Ascending aorta (tissue), 2 donors: ENCODE results near the gene CFAP77. TPM values are rescaled to one million over a fixed set of nuclear protein-coding genes. Genes with fewer than 3 reads are reported as not detected.

Source experiments
- DNase-seq, 2 donors: peaks; one replicate each; pipeline ENCODE4 v3.0.0-alpha.2; 2019; ENCODE audit warnings: low spot score in 2 of 2
- H3K27ac ChIP-seq, 2 donors: fragments of 200-600 bp; sonication (generic); one replicate each; pipeline ENCODE4 v1.5.1; 2016 to 2017; ENCODE audit warnings: mild to moderate bottlenecking in 1 of 2
- H3K27me3 ChIP-seq: fragments of 200-600 bp; sonication (generic); one replicate; pipeline ENCODE4 v1.5.1; 2017
- H3K36me3 ChIP-seq, 2 donors: fragments of 200-600 bp; sonication (generic); one replicate each; pipeline ENCODE4 v1.5.1; 2016
- H3K4me1 ChIP-seq, 2 donors: fragments of 200-600 bp; sonication (generic); one replicate each; pipeline ENCODE4 v1.5.1; 2016 to 2017; ENCODE audit warnings: mild to moderate bottlenecking in 1 of 2
- H3K4me3 ChIP-seq, 2 donors: fragments of 200-600 bp; sonication (generic); one replicate each; pipeline ENCODE4 v1.5.1; 2016 to 2017; ENCODE audit warnings: mild to moderate bottlenecking in 1 of 2
- H3K9me3 ChIP-seq, 2 donors: fragments of 200-600 bp; sonication (generic); one replicate each; pipeline ENCODE4 v1.5.1; 2016
- intact Hi-C: fragments of 100-400 bp; cut with DNase I; formaldehyde crosslinking; loops from one replicate; pipeline ENCODE4 v1.15.1; 2023
- total RNA-seq: library from RNA; depleted of rRNA; stranded (reverse); fragments of >200 nt; gene quantifications from one replicate; pipeline ENCODE4 v1.1.0, GENCODE V29; 2016
- TF ChIP-seq, protein P1 (sequence below), 3 experiments: fragments of 200-600 bp in 2 of 3; fragments of 450-650 bp in 1 of 3; sonication (generic) in 2 of 3; IDR thresholded peaks; one replicate each; pipeline ENCODE4 v1.5.1; 2016 to 2019; ENCODE audit warnings: antibody characterized with exemption in 3 of 3, mild to moderate bottlenecking in 1 of 3, moderate library complexity in 1 of 3

Gene CFAP77
- total RNA-seq, 1 donor from 2014 or later = not detected

DNA sequence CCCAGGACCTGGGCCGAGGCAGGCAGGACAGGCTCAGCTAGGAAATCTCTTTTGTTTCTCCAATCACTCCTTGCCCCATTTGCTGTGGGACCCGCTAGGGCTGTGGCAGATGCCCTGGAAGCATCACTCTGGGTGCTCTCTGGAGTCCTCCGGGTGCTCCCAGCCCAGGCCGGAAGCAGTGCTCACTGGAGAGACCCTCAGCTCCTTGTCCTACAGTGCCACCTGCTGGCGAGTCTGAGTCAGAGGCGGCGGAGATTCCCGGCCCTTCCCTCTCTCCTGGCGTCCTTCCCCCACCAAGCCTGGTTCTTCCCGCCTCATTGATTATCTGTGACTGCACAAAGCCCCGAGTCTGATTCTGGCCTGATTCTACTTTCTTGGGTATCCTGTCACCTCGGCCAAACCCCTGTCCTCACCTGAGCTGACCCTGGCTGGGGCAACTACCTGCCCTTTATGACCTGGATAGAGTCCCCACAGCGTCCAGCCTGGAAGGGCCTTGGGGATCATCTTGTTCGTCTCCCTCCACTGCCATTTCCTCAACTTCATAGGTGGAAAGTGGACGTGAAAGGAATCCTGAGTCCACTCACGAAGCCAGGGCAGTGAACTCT is 165.1 kb downstream of the CFAP77 start:
- Histone ChIP-seq H3K27ac (no peak overlapping the region), H3K27me3 (peaks cover 14% of the 10 kb centered on the region), H3K9me3 (no peaks in the 10 kb centered on the region), H3K4me3 (no peak overlapping the region), H3K36me3 (no peaks in the 10 kb centered on the region), H3K4me1 (no peaks in the 10 kb centered on the region)
- intact Hi-C loops = no loop called here
- TF ChIP-seq, protein P1, sequence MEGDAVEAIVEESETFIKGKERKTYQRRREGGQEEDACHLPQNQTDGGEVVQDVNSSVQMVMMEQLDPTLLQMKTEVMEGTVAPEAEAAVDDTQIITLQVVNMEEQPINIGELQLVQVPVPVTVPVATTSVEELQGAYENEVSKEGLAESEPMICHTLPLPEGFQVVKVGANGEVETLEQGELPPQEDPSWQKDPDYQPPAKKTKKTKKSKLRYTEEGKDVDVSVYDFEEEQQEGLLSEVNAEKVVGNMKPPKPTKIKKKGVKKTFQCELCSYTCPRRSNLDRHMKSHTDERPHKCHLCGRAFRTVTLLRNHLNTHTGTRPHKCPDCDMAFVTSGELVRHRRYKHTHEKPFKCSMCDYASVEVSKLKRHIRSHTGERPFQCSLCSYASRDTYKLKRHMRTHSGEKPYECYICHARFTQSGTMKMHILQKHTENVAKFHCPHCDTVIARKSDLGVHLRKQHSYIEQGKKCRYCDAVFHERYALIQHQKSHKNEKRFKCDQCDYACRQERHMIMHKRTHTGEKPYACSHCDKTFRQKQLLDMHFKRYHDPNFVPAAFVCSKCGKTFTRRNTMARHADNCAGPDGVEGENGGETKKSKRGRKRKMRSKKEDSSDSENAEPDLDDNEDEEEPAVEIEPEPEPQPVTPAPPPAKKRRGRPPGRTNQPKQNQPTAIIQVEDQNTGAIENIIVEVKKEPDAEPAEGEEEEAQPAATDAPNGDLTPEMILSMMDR (IDR thresholded peaks at IDR 0.05) = peak in 2 of 3 experiments; percentile 42 to 46
- DNase-seq = no peak

DNA sequence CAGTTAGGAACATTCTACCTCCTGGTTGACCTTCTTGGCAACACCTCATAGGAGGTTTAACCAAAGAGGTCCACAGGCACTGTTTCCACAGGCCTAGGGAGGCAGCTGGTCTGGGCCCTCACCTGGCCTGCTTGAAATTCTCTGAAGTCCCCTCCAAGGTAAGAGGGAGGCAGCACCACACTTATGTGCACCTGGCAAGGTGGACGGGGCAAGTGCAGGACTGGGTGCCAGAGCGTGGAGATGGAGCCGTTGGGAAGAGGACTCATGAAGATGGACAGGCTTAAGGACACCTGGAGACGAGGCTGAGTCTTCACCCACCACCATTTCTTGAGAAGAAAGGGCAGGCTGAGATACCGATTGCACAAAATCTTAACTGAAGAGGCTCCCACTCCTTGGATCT is 165.8 kb downstream of the CFAP77 start:
- Histone ChIP-seq H3K27me3 (peaks cover 20% of the 10 kb centered on the region), H3K4me1 (no peaks in the 10 kb centered on the region), H3K36me3 (no peaks in the 10 kb centered on the region), H3K4me3 (no peak overlapping the region), H3K27ac (no peak overlapping the region), H3K9me3 (no peaks in the 10 kb centered on the region)
- TF ChIP-seq, protein P1 (IDR thresholded peaks at IDR 0.05) = no peak
- intact Hi-C loops = no loop called here
- DNase-seq = no peak

DNA sequence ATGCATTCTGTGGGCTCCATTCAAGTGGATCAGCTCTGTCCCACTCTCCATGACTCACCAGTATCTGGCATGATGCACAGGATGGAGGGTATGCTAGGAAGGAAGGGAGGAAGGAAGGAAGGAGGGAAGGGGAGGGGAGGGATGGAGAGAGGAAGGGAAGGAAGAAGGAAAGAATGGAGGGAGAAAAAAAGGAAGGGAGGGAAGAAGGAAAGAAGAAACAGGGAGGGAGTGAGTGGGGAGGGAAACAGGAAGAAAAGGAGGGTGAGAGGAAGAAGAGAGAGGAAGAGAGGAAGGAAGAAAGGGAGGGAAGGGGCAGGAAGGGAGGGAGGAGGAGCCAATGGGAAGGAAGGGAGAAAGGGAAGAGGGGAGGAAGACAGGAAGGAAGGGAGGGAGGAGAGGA is 167.1 kb downstream of the CFAP77 start:
- TF ChIP-seq, protein P1 (IDR thresholded peaks at IDR 0.05) = no peak
- H3K27me3 ChIP-seq = peaks cover 25% of the 10 kb centered on the region
- H3K27ac ChIP-seq = no peak overlapping the region
- H3K9me3 ChIP-seq = no peaks in the 10 kb centered on the region
- H3K36me3 ChIP-seq = no peaks in the 10 kb centered on the region
- intact Hi-C loops = no loop called here
- no peak for DNase-seq
- no peaks in the 10 kb centered on the region for H3K4me1 ChIP-seq
- H3K4me3 ChIP-seq = no peak overlapping the region

DNA sequence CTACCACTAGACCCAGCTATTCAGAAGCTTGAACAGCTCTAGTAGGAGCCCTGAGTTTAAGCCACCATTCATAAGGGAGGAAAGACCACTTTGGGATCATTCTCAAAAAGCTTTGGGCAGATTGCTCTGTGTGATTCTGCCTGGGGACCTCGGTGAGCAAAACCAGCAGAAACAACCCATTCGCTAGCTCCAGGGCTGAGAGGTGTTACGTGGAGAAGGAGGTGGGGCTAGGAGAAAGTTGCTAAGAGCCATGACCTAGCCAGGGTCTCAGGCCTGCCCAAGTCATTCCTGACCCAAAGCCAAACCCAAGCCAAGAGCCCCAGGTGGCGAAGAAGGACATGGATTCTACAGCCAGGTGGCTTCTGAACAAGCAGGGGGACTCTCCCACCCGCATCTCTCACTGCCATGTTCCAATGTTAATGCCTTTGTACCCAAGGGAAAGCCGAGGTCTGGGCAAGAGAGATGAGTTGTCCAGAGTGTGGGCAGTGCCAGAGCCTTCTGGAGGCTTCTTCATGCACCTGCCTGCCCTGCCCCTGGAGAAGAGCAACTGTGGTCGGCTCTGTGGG is 168.4 kb downstream of the CFAP77 start:
- H3K27me3 ChIP-seq = peaks cover 36% of the 10 kb centered on the region
- DNase-seq = no peak
- H3K36me3 ChIP-seq = no peaks in the 10 kb centered on the region
- H3K4me1 ChIP-seq = no peaks in the 10 kb centered on the region
- H3K4me3 ChIP-seq = no peak overlapping the region
- intact Hi-C loops = no loop called here
- H3K27ac ChIP-seq = no peak overlapping the region
- TF ChIP-seq, protein P1 (IDR thresholded peaks at IDR 0.05) = no peak
- no peaks in the 10 kb centered on the region for H3K9me3 ChIP-seq

DNA sequence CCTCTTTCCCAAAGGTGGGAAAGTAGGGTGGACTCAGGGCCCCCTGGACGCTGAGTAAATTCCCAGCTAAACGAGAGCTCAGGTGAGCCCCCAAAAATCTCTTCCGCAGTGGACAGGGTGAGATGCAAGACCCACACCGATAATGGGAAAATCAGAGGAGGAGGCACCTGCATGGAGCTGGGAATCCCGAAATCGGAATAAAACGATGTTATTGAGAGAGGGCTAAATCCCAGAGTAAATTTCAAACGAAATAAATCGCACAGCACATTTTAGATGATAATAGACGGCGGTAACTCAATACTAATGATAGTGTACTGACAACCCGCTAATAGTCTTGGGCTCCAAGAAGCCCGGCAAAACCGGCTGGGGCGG is 169.4 kb downstream of the CFAP77 start:
- peaks cover 38% of the 10 kb centered on the region for H3K27me3 ChIP-seq
- intact Hi-C loops = no loop called here
- H3K4me1 ChIP-seq = no peaks in the 10 kb centered on the region
- H3K4me3 ChIP-seq = no peak overlapping the region
- no peaks in the 10 kb centered on the region for H3K9me3 ChIP-seq
- TF ChIP-seq, protein P1 (IDR thresholded peaks at IDR 0.05) = no peak
- DNase-seq = no peak
- H3K36me3 ChIP-seq = no peaks in the 10 kb centered on the region
- no peak overlapping the region for H3K27ac ChIP-seq
